GM19240 (cell line): Measurements from ENCODE around the gene LARP6.

ENCODE experiments used
- DNase-seq: peaks from one replicate; pipeline ENCODE4 v3.0.0; 2011; ENCODE audit warnings: low spot score; ENCODE audit not compliant: insufficient read length

The LARP6 gene

GRCh38 chr15:70796516-70797310, 57.2 kb downstream of the LARP6 start:
- no peak for DNase-seq

- DNase-seq: no peak
These were observed 58.7 kb downstream of the LARP6 start for GRCh38 chr15:70795311-70795665.

GRCh38 chr15:70794596-70795310, 59.2 kb downstream of the LARP6 start:
- no peak for DNase-seq

- no peak for DNase-seq
These were observed 60.3 kb downstream of the LARP6 start for GRCh38 chr15:70793694-70794093.

- no peak for DNase-seq
These were observed 61.8 kb downstream of the LARP6 start for GRCh38 chr15:70792171-70792573.

GRCh38 chr15:70791259-70791658, 62.7 kb downstream of the LARP6 start:
- DNase-seq: no peak

- no peak for DNase-seq
These were observed 64.7 kb downstream of the LARP6 start for GRCh38 chr15:70789213-70789612.

- no peak for DNase-seq
These were observed 65.6 kb downstream of the LARP6 start for GRCh38 chr15:70788114-70789049.

GRCh38 chr15:70786996-70787395, 67.0 kb downstream of the LARP6 start:
- no peak for DNase-seq

- DNase-seq: no peak
These were observed 70.3 kb downstream of the LARP6 start for GRCh38 chr15:70783610-70784022.

- DNase-seq: no peak
These were observed 70.9 kb downstream of the LARP6 start for GRCh38 chr15:70783041-70783440.

- DNase-seq: no peak
These were observed 72.7 kb downstream of the LARP6 start for GRCh38 chr15:70781236-70781635.
